Measurements from ENCODE around the gene ABCA7. TPM values are rescaled to one million over a fixed set of nuclear protein-coding genes. Genes with fewer than 3 reads are reported as not detected.
A peak's percentile ranks its signal among the peaks of the same experiment; 100 is the strongest.

Gene ABCA7
- total and polyA plus RNA-seq, 2 of the 8 experiments (the other 6 are each of a cell fraction or from before 2014, with no cell fraction given) = 10.4 to 25.6 TPM

GRCh38 chr19:1040476-1041271 is 767 bp downstream of the ABCA7 start:
- Histone ChIP-seq H3K9ac (replicated peaks in 1 of 4; ENCODE audit: extremely low read depth in 1 of 4, low read depth in 3 of 4, low read length in 3 of 4) (peak overlapping the region in 3 of 4 experiments; percentile 24 to 48 (median 31); a peak in 4 of 7 replicates), H3K4ac (replicated peaks; ENCODE audit: insufficient read length, low read depth, low read length) (no peak overlapping the region), H4K20me1 (replicated peaks in 1 of 2; ENCODE audit: control insufficient read depth in 1 of 2, insufficient read depth in 2 of 2, low read length in 2 of 2) (peaks cover 0 to 9% of the 10 kb centered on the region in 2 experiments), H3K4me1 (replicated peaks in 1 of 4; ENCODE audit: control insufficient read depth in 3 of 4, insufficient read depth in 4 of 4, low read length in 3 of 4) (peaks cover 0 to 10% (median 9%) of the 10 kb centered on the region in 4 experiments; a peak in 6 of 7 replicates), H3K9me3 (ENCODE audit: insufficient read depth in 2 of 2, low read depth in 1 of 2, low read length in 1 of 2) (no peaks in the 10 kb centered on the region), H2BK15ac (ENCODE audit: low read length) (no peak overlapping the region), H4K91ac (replicated peaks; ENCODE audit: insufficient read length, low read length) (no peak overlapping the region), H3K14ac (ENCODE audit: insufficient read length) (no peak overlapping the region), H3K79me1 (ENCODE audit: low read depth, low read length) (no peaks in the 10 kb centered on the region), H3K79me2 (ENCODE audit: control insufficient read depth in 1 of 2, insufficient read depth in 2 of 2, low read length in 2 of 2) (no peaks in the 10 kb centered on the region), H3K18ac (ENCODE audit: extremely low read depth, low read length) (no peak overlapping the region), H3K36me3 (ENCODE audit: control insufficient read depth in 2 of 4, insufficient read depth in 4 of 4, low read length in 3 of 4) (peaks cover 8 to 23% (median 15%) of the 10 kb centered on the region in 4 experiments), H2BK120ac (replicated peaks; ENCODE audit: low read depth, low read length) (no peak overlapping the region), H4K5ac (ENCODE audit: insufficient read length, low read depth, low read length) (no peak overlapping the region), H4K8ac (ENCODE audit: extremely low read depth, insufficient read depth, low read length) (no peak overlapping the region), H2BK12ac (ENCODE audit: low read depth, low read length) (no peak overlapping the region), H2BK20ac (ENCODE audit: low read length) (no peak overlapping the region), H3K23me2 (ENCODE audit: low read depth, low read length) (peaks cover 10% of the 10 kb centered on the region), H2AK5ac (ENCODE audit: low read depth, low read length) (no peak overlapping the region), H3K27me3 (replicated peaks in 1 of 4; ENCODE audit: control insufficient read depth in 3 of 4, extremely low read depth in 1 of 4, insufficient read depth in 3 of 4, low read length in 3 of 4) (no peaks in the 10 kb centered on the region), H3K4me3 (ENCODE audit: extremely low read depth in 1 of 4, insufficient read depth in 2 of 4, low read depth in 3 of 4, low read length in 4 of 4) (peak overlapping the region; percentile 53 to 76 (median 64)), H3K4me2 (ENCODE audit: insufficient read depth in 1 of 2, low read depth in 2 of 2, low read length in 2 of 2) (peak overlapping the region; percentile 86 to 90), H3K27ac (ENCODE audit: low read depth, low read length) (no peak overlapping the region), H3K56ac (replicated peaks; ENCODE audit: insufficient read length, low read depth, low read length) (no peak overlapping the region), H2AFZ (ENCODE audit: low read length) (no peak overlapping the region), H3K23ac (ENCODE audit: insufficient read length) (no peak overlapping the region), H2BK5ac (ENCODE audit: low read depth, low read length) (0 out of 2 replicates have a peak overlapping the region, but pooled peaks have one; percentile 26)
- peak; percentile 91 to 95 for DNase-seq (ENCODE audit: low read depth in 1 of 2, low spot score in 2 of 2)
- 9% methylated on average over 27 of the region's 27 CpGs; no CpG with 5 or more reads in 1 of the 2 experiments for WGBS, 2 experiments (ENCODE audit: extremely low coverage in 1 of 2, insufficient coverage in 1 of 2, insufficient read length in 1 of 2, insufficient replicate concordance in 2 of 2, low coverage in 1 of 2, low lambda C conversion rate in 2 of 2, missing lambda C conversion rate in 1 of 2)
- FAIRE-seq = peak; percentile 86
- CTCF ChIA-PET (ENCODE audit: partially characterized antibody) = interaction anchor here (0.6 to 4.8 kb wide), 9 partner anchors 11 to 117 kb away, joined by 3 to 27 read pairs (median 4); partner anchors contain the start of gene ARHGAP45
- POLR2A ChIA-PET (ENCODE audit: partially characterized antibody) = interaction anchor here (0.8 to 16.4 kb wide), 18 partner anchors 10 to 228 kb away, joined by 3 to 509 read pairs (median 6); partner anchors contain the start of genes ARHGAP45, CIRBP, CNN2 and GPX4
- TF ChIP-seq EP300 (IDR thresholded peaks at IDR 0.05; ENCODE audit: borderline replicate concordance in 1 of 2, low read depth in 2 of 2, low read length in 2 of 2) = no peak
- no peak for TF ChIP-seq HDAC2 (IDR thresholded peaks at IDR 0.05; ENCODE audit: borderline replicate concordance in 1 of 2, low read depth in 2 of 2, low read length in 2 of 2)
- peak; percentile 87 for TF ChIP-seq SP2 (IDR thresholded peaks at IDR 0.05; ENCODE audit: low read length)
